CD14-positive monocyte (primary cell): Measurements from ENCODE around the gene DTNB. TPM values are rescaled to one million over a fixed set of nuclear protein-coding genes. Genes with fewer than 3 reads are reported as not detected.
"Not testable (repeated sequence)": the region's sequence is repeated elsewhere in the genome, so short reads cannot be mapped to it uniquely, and the experiment has no call there.

Experiments used
- DNase-seq, 3 donors: peaks; one replicate each; pipeline ENCODE4 v3.0.0-alpha.2; 2011 to 2022
- H2AFZ ChIP-seq: 2 replicates; pipeline ENCODE4 v1.6.0; 2012; ENCODE audit warnings: mild to moderate bottlenecking, low read depth, low read length, inconsistent platforms; ENCODE audit not compliant: insufficient read depth, poor library complexity, severe bottlenecking
- H3K27ac ChIP-seq, 2 donors: 1 replicate in 1 of 2; 2 replicates in 1 of 2; pipeline ENCODE4 v1.5.1; 2012 to 2013; ENCODE audit warnings: low read length in 2 of 2, control low read depth in 1 of 2, inconsistent platforms in 1 of 2, low read depth in 1 of 2, mild to moderate bottlenecking in 1 of 2
- H3K27me3 ChIP-seq, 2 donors: one replicate each; pipeline versions ENCODE4 v1.6.0 to v1.6.1; 2011 to 2013; ENCODE audit warnings: low read length in 2 of 2; ENCODE audit not compliant: control insufficient read depth in 2 of 2, insufficient read depth in 2 of 2
- H3K36me3 ChIP-seq, 2 donors: replicated peaks in 1 of 2; 1 replicate in 1 of 2; 2 replicates in 1 of 2; pipeline versions ENCODE4 v1.5.1 to v1.6.1; 2012 to 2013; ENCODE audit warnings: low read length in 2 of 2, control low read depth in 1 of 2, inconsistent platforms in 1 of 2, mild to moderate bottlenecking in 1 of 2; ENCODE audit not compliant: insufficient read depth in 2 of 2, control insufficient read depth in 1 of 2
- H3K4me1 ChIP-seq, 2 donors: 1 replicate in 1 of 2; 2 replicates in 1 of 2; pipeline versions ENCODE4 v1.5.1 to v1.6.1; 2012 to 2013; ENCODE audit warnings: low read length in 2 of 2, control low read depth in 1 of 2, inconsistent platforms in 1 of 2, mild to moderate bottlenecking in 1 of 2, moderate library complexity in 1 of 2; ENCODE audit not compliant: insufficient read depth in 2 of 2, control insufficient read depth in 1 of 2
- H3K4me2 ChIP-seq: replicated peaks from 2 replicates; pipeline ENCODE3; 2012; ENCODE audit warnings: low read length, moderate library complexity, mild to moderate bottlenecking; ENCODE audit not compliant: poor library complexity, severe bottlenecking; ENCODE audit errors: extremely low read depth
- H3K4me3 ChIP-seq, 3 experiments: fragments of 200-600 bp in 1 of 3; sonication (generic) in 1 of 3; replicated peaks in 1 of 3; 1 replicate in 2 of 3; 2 replicates in 1 of 3; pipeline ENCODE4 v1.5.1; 2011 to 2013; ENCODE audit warnings: low read length in 3 of 3, mild to moderate bottlenecking in 3 of 3, control low read depth in 2 of 3, low read depth in 2 of 3, inconsistent platforms in 1 of 3, moderate library complexity in 1 of 3
- H3K79me2 ChIP-seq: 2 replicates; pipeline ENCODE4 v1.6.0; 2012; ENCODE audit warnings: mild to moderate bottlenecking, control low read depth, inconsistent platforms, low read length, moderate library complexity; ENCODE audit not compliant: insufficient read depth
- H3K9ac ChIP-seq: 2 replicates; pipeline ENCODE4 v1.6.0; 2017; ENCODE audit warnings: low read length, mild to moderate bottlenecking; ENCODE audit not compliant: insufficient read depth, poor library complexity, severe bottlenecking
- H3K9me3 ChIP-seq, 2 donors: replicated peaks in 1 of 2; 1 replicate in 1 of 2; 2 replicates in 1 of 2; pipeline versions ENCODE4 v1.5.1 to v1.6.1; 2012 to 2013; ENCODE audit warnings: low read length in 2 of 2, control low read depth in 1 of 2; ENCODE audit not compliant: control insufficient read depth in 1 of 2, insufficient read depth in 1 of 2
- H4K20me1 ChIP-seq: 2 replicates; pipeline ENCODE4 v1.6.0; 2012; ENCODE audit warnings: mild to moderate bottlenecking, low read length, control low read depth, moderate library complexity; ENCODE audit not compliant: insufficient read depth
- H3K27ac Mint-ChIP-seq, 7 donors: one replicate each; pipeline ENCODE4 v1.8.0; 2020; ENCODE audit warnings: mild to moderate bottlenecking in 7 of 7, mixed read lengths in 7 of 7, moderate library complexity in 6 of 7, inconsistent platforms in 2 of 7
- H3K27me3 Mint-ChIP-seq, 3 donors: one replicate each; pipeline ENCODE4 v1.8.0; 2021 to 2022; ENCODE audit warnings: low read depth in 3 of 3, mild to moderate bottlenecking in 3 of 3, mixed read lengths in 3 of 3, moderate library complexity in 3 of 3, inconsistent platforms in 1 of 3
- H3K36me3 Mint-ChIP-seq, 2 donors: one replicate each; pipeline ENCODE4 v1.8.0; 2020; ENCODE audit warnings: mixed read lengths in 2 of 2, inconsistent platforms in 1 of 2, mild to moderate bottlenecking in 1 of 2
- H3K4me1 Mint-ChIP-seq: one replicate; pipeline ENCODE4 v1.8.0; 2020; ENCODE audit warnings: mild to moderate bottlenecking, mixed read lengths
- H3K4me3 Mint-ChIP-seq, 2 donors: one replicate each; pipeline ENCODE4 v1.8.0; 2020; ENCODE audit warnings: mild to moderate bottlenecking in 2 of 2, mixed read lengths in 2 of 2, moderate library complexity in 1 of 2
- H3K9me3 Mint-ChIP-seq, 7 donors: one replicate each; pipeline ENCODE4 v1.8.0; 2020 to 2022; ENCODE audit warnings: mixed read lengths in 7 of 7, mild to moderate bottlenecking in 6 of 7, moderate library complexity in 6 of 7, inconsistent platforms in 2 of 7
- WGBS: methylation state at CpG from one replicate; pipeline ENCODE4 v1.1.5; 2013; ENCODE audit warnings: missing lambda C conversion rate; ENCODE audit not compliant: insufficient coverage; 5-methylcytosine and 5-hydroxymethylcytosine counted together
- intact Hi-C, 2 donors: fragments of 100-400 bp; cut with micrococcal nuclease; formaldehyde crosslinking; loops; one replicate each; pipeline versions ENCODE4 v1.15.0 to v1.15.1; 2023
- polyA plus RNA-seq, 3 donors: library from polyadenylated mRNA; depleted of rRNA in 1 of 3; unstranded in 2 of 3; stranded (reverse) in 1 of 3; fragments of 300-500 nt in 2 of 3; fragments of >200 nt in 1 of 3; fragmentation: Illumina TruSeq in 2 of 3; gene quantifications; 1 replicate in 2 of 3; 2 replicates in 1 of 3; pipeline ENCODE4 v1.2.3, GENCODE V29; 2012 to 2021
- TF ChIP-seq, protein P1 (sequence below): fragments of 200-600 bp; IDR thresholded peaks from one replicate; pipeline ENCODE4 v1.8.0; 2022; ENCODE audit warnings: antibody characterized with exemption, mild to moderate bottlenecking

Gene DTNB
- polyA plus RNA-seq, 3 donors = 3.0 to 4.2 (median 3.3) TPM

DNA sequence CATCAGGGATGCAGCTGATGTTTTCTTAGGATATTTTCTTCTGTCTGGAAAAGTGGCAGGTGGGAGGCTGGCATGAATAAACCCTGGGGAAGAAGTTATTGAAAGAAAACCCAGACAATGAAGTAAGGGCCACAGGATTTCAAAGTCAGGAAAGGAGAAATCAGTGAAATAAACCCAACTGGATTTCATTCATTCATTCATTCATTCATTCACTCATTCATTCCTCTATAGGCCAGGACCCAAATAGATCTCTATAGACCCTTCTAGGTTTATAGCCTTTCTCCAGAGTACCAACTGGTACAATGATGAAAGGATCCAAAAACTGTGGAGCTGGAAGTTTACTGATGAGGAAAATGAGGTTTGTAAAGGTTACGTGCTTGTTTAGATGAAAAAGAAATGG lies 264.3 kb downstream of the DTNB start:
- Histone ChIP-seq H3K79me2 (no peaks in the 10 kb centered on the region), H3K4me1 (peaks cover 17 to 24% of the 10 kb centered on the region in 2 donors), H3K27ac (no peak overlapping the region), H4K20me1 (no peaks in the 10 kb centered on the region), H3K36me3 (no peaks in the 10 kb centered on the region), H3K27me3 (no peaks in the 10 kb centered on the region), H3K9ac (no peak overlapping the region), H3K4me2 (no peak overlapping the region), H2AFZ (no peak overlapping the region), H3K4me3 (no peak overlapping the region), H3K9me3 (no peaks in the 10 kb centered on the region)
- Mint-ChIP-seq H3K27ac (no peak overlapping the region), H3K4me1 (peaks cover 28% of the 10 kb centered on the region), H3K9me3 (peaks cover 0 to 2% (median 0%) of the 10 kb centered on the region in 7 donors), H3K27me3 (peaks cover 0 to 2% (median 0%) of the 10 kb centered on the region in 3 donors), H3K36me3 (no peaks in the 10 kb centered on the region), H3K4me3 (no peak overlapping the region)
- intact Hi-C loops = no loop called here
- TF ChIP-seq, protein P1, sequence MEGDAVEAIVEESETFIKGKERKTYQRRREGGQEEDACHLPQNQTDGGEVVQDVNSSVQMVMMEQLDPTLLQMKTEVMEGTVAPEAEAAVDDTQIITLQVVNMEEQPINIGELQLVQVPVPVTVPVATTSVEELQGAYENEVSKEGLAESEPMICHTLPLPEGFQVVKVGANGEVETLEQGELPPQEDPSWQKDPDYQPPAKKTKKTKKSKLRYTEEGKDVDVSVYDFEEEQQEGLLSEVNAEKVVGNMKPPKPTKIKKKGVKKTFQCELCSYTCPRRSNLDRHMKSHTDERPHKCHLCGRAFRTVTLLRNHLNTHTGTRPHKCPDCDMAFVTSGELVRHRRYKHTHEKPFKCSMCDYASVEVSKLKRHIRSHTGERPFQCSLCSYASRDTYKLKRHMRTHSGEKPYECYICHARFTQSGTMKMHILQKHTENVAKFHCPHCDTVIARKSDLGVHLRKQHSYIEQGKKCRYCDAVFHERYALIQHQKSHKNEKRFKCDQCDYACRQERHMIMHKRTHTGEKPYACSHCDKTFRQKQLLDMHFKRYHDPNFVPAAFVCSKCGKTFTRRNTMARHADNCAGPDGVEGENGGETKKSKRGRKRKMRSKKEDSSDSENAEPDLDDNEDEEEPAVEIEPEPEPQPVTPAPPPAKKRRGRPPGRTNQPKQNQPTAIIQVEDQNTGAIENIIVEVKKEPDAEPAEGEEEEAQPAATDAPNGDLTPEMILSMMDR = no peak
- WGBS = no CpG with 5 or more reads among the region's 1 CpG
- DNase-seq = no peak

DNA sequence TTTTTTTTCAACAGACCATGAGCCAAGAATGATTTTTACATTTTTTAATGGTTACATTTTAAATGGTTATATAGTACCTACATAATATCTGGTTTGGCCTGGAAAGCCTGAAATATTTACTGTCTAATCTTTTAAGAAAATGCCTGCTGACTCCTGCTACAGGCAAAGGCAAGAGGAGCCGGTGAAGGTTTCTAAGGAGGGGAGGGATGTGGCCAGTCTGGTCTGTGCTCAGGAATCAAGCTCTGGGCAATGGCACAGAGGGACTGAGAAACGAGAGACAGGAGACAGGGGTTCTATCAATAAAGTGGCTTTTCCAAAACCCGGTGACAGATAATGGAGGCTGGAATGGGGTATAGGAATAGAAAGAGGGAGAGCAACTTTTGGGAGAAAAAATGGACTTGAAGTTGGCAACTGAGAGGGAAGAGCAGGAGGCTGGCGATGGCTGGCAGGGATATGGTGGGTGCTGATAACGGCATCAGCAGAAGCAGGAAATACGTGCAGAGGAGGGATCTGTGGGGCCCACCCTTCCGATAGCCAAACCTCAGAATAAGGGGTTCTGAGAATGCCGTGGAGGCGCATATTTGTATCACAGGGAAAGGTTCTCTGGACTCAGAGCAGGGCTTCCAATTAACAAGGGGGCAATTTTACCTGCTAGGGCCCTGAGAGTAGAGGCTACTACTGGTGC lies 267.6 kb downstream of the DTNB start:
- WGBS = 50% methylated on average over 5 of the region's 9 CpGs
- peaks cover 22% of the 10 kb centered on the region for H3K4me1 Mint-ChIP-seq
- no peak overlapping the region for H3K4me3 ChIP-seq
- no peaks in the 10 kb centered on the region for H4K20me1 ChIP-seq
- no peaks in the 10 kb centered on the region for H3K9me3 ChIP-seq
- H3K27ac ChIP-seq = no peak overlapping the region
- H3K4me1 ChIP-seq = peaks cover 14 to 17% of the 10 kb centered on the region in 2 donors
- H3K9me3 Mint-ChIP-seq = no peaks in the 10 kb centered on the region
- H2AFZ ChIP-seq = no peak overlapping the region
- H3K27me3 ChIP-seq = no peaks in the 10 kb centered on the region
- no peak for DNase-seq
- H3K79me2 ChIP-seq = no peaks in the 10 kb centered on the region
- intact Hi-C loops = no loop called here
- H3K27ac Mint-ChIP-seq = no peak overlapping the region
- TF ChIP-seq, protein P1 = no peak
- no peak overlapping the region for H3K4me2 ChIP-seq
- H3K4me3 Mint-ChIP-seq = no peak overlapping the region
- peaks cover 0 to 4% (median 3%) of the 10 kb centered on the region in 3 donors for H3K27me3 Mint-ChIP-seq
- no peaks in the 10 kb centered on the region for H3K36me3 ChIP-seq
- no peaks in the 10 kb centered on the region for H3K36me3 Mint-ChIP-seq
- H3K9ac ChIP-seq = no peak overlapping the region

DNA sequence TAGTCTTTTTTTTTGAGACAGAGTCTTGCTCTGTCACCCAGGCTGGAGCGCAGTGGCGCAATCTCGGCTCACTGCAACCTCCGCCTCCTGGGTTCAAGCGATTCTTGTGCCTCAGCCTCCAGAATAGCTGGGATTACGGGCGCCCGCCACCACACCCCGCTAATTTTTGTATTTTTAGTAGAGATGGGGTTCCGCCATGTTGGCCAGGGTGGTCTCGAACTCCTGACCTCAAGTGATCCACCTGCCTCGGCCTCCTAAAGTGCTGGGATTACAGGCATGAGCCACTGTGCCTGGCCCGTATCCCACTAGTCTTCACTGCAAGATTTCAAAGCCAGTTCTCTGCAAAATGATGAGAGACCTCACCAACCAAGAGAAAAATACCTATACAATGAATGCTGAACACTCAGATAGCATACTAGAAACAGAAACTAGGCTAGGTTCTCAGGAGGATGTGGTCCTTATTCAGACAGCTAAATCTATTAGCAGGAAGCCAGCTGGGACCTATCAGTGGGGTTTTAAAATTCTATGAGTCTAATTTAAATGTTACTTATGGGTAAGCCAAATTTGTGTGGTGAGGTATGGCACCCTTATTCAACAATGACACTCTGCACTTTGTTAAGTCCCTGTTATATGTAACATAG lies 270.1 kb downstream of the DTNB start:
- H3K27ac ChIP-seq, H3K9me3 ChIP-seq, H2AFZ ChIP-seq, H3K9ac ChIP-seq, H3K36me3 ChIP-seq, H4K20me1 ChIP-seq, H3K27ac Mint-ChIP-seq, H3K4me1 ChIP-seq, H3K79me2 ChIP-seq, H3K4me3 ChIP-seq, H3K9me3 Mint-ChIP-seq, H3K27me3 Mint-ChIP-seq, H3K4me3 Mint-ChIP-seq, H3K27me3 ChIP-seq, intact Hi-C loops, H3K4me1 Mint-ChIP-seq, DNase-seq, H3K4me2 ChIP-seq, H3K36me3 Mint-ChIP-seq: not testable (repeated sequence)
- WGBS = 90% methylated on average over 13 of the region's 13 CpGs
